GM06990 (cell line): ENCODE measurements around the gene ARHGAP4.

Experiments
- DNase-seq: peaks from one replicate; pipeline ENCODE4 v3.0.0-alpha.2; 2011; ENCODE audit not compliant: insufficient read length; ENCODE audit errors: extremely low read depth
- H3K27me3 ChIP-seq: replicated peaks from 2 replicates; pipeline ENCODE4 v1.6.0; 2011; ENCODE audit warnings: low read length; ENCODE audit not compliant: control insufficient read depth, insufficient read depth
- H3K36me3 ChIP-seq: 2 replicates; pipeline ENCODE4 v1.5.1; 2011; ENCODE audit warnings: low read length; ENCODE audit not compliant: control insufficient read depth, insufficient read depth
- H3K4me3 ChIP-seq: replicated peaks from 2 replicates; pipeline ENCODE4 v1.5.1; 2011; ENCODE audit warnings: low read depth, mild to moderate bottlenecking, control low read depth, low read length
- CTCF ChIP-seq: IDR thresholded peaks from 2 replicates; pipeline ENCODE4 v1.5.1; 2011; ENCODE audit warnings: low read length, control low read depth, mild to moderate bottlenecking, inconsistent platforms; ENCODE audit not compliant: insufficient read depth, poor library complexity, severe bottlenecking

Gene ARHGAP4

GRCh38 chrX:153879741-153880439, 46.2 kb downstream of the ARHGAP4 start:
- no peak overlapping the region for H3K4me3 ChIP-seq
- TF ChIP-seq CTCF, result no peak
- DNase-seq, result no peak
- no peaks in the 10 kb centered on the region for H3K36me3 ChIP-seq
- peaks cover under 1% of the 10 kb centered on the region; the same call in 1 of the 2 replicates for H3K27me3 ChIP-seq

GRCh38 chrX:153878969-153879653, 47.0 kb downstream of the ARHGAP4 start:
- TF ChIP-seq CTCF, result no peak
- Histone ChIP-seq H3K36me3 (no peaks in the 10 kb centered on the region), H3K4me3 (no peak overlapping the region), H3K27me3 (no peaks in the 10 kb centered on the region; the same call in 1 of the 2 replicates)
- no peak for DNase-seq

DNA sequence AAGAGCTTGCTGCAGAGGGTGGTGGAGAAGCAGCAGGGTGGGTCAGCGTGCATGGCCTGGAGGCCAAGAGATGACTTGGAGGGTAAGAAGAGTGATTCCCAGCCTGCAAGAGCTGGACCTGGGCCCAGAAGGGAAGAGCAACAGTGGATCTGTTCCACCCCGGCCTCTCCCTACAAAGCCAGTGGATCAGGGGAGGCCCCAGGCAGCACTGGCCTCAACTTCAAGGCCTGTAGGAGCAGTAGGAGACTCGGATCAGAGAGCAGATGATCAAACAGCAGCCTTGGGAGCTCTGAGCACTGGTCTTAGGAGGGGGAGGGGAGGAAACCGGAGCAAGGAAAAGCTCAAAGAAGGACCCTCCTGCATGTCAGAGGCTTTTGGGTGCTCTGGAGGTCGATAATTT, 47.7 kb downstream of the ARHGAP4 start:
- Histone ChIP-seq H3K4me3 (no peak overlapping the region), H3K36me3 (no peaks in the 10 kb centered on the region), H3K27me3 (no peaks in the 10 kb centered on the region; the same call in 1 of the 2 replicates)
- no peak for TF ChIP-seq CTCF
- DNase-seq, result no peak

- no peak for TF ChIP-seq CTCF
- DNase-seq, result no peak
- Histone ChIP-seq H3K36me3 (no peaks in the 10 kb centered on the region), H3K4me3 (no peak overlapping the region), H3K27me3 (no peaks in the 10 kb centered on the region; the same call in 1 of the 2 replicates)
Measured at GRCh38 chrX:153877571-153878261, 48.3 kb downstream of the ARHGAP4 start.

GRCh38 chrX:153876112-153876491, 50.0 kb downstream of the ARHGAP4 start:
- no peaks in the 10 kb centered on the region; the same call in 1 of the 2 replicates for H3K27me3 ChIP-seq
- no peaks in the 10 kb centered on the region for H3K36me3 ChIP-seq
- TF ChIP-seq CTCF, result no peak
- no peak overlapping the region for H3K4me3 ChIP-seq
- DNase-seq, result no peak
